Muscle of back (tissue), 11 donors: ENCODE data around the gene GASK1A. TPM values are rescaled to one million over a fixed set of nuclear protein-coding genes. Genes with fewer than 3 reads are reported as not detected.

Experiments
- DNase-seq, 3 donors: peaks; one replicate each; pipeline versions ENCODE4 v3.0.0 to v3.0.0-alpha.2; 2013
- polyA plus RNA-seq, 10 donors: library from polyadenylated mRNA; unstranded; fragments of 120-200 nt; gene quantifications; one replicate each; pipeline ENCODE4 v1.2.1, GENCODE V29; 2013; ENCODE audit not compliant: insufficient read length in 10 of 10

GASK1A gene
- polyA plus RNA-seq, 10 donors, result 4.1 to 10.1 (median 6.3) TPM

DNA sequence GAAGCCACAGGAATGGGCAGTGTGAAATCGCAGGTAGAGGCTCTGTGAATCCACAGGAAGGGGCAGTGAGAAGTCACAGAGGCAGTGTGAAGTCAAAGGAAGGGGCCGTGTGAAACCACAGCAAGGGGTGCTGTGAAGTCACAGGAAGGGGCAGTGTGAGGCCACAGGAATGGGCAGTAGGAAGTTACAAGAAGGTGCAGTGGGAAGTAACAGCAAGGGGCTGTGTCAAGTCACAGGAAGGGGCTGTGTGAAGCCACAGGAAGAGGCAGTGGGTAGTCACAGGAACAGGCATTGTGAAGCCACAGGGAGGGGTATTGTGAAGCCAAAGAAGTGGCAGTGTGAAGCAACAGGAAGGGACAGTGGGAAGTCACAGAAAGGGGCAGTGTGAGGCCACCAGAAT lies 34.1 kb downstream of the GASK1A start:
- DNase-seq, result no peak

DNA sequence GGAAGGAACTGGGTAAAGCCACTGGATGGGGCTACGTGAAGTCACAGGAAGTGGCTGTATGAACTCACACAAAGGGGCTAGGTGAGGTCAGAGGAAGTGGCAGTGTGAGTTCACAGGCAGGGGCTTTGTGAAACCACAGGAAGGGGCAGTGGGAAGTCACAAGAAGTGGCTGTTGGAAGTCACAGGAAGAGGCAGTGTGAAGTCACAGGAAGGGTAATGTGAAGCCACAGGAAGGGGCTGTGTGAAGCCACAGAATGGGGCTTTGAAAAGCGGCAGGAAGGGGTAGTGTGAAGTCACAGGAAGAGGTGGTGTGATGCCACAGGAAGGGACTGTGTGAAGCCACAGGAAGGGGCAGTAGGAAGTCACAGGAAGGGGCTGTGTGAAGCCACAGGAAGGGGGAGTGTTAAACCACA lies 34.6 kb downstream of the GASK1A start:
- no peak for DNase-seq

DNA sequence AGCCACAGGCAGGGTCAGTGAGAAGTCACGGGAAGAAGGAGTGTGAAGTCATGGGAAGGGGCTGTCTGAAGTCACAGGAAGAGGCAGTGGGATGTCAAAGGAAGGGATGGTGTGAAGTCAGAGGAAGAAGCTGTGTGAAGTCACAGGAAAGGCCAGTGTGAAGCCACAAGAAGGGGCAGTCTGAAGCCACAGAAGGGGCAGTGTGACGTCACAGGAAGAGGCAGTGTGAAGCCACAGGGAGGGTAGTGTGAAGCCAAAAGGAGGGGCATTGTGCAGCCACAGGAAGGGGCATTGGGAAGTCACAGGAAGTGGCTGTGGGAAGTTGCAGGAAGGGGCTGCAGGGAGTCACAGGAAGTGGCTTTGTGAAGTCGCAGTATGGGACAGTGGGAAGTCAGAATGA lies 35.1 kb downstream of the GASK1A start:
- no peak for DNase-seq

DNA sequence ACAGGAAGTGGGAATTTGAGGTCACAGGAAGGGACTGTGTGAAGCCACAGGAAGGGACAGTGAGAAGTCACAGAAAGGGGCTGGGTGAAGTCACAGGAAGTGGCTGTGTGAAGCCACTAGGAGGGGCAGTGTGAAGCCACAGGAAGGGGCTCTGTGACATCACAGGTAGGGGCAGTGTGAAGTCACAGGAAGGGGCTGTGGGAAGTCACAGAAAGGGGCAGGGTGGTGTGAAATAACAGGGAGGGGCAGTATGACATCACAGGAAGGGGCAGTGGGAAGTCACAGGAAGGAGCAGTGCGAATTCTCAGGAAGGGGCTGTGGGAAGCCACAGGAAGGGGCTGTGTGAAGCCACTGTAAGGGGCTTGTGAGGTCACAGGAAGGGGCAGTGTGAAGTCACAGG lies 35.8 kb downstream of the GASK1A start:
- DNase-seq, result no peak

DNA sequence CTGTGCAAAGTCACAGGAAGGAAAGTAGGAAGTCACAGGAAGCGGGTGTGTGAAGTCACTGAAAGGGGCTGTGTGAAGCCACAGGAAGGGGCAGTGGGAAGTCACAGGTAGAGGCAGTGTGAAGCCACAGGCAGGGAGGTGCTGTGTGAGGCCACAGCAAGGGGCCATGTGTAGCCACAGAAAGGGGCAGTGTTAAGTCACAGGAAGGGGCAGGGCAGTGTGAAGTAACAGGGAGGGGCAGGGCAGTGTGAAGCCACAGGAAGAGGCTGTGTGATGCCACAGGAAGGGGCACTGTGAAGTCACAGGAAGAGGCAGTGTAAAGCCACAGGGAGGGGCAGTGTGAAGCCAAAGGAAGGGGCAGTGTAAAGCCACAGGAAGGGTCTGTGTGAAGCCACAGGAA lies 36.5 kb downstream of the GASK1A start:
- DNase-seq, result no peak

DNA sequence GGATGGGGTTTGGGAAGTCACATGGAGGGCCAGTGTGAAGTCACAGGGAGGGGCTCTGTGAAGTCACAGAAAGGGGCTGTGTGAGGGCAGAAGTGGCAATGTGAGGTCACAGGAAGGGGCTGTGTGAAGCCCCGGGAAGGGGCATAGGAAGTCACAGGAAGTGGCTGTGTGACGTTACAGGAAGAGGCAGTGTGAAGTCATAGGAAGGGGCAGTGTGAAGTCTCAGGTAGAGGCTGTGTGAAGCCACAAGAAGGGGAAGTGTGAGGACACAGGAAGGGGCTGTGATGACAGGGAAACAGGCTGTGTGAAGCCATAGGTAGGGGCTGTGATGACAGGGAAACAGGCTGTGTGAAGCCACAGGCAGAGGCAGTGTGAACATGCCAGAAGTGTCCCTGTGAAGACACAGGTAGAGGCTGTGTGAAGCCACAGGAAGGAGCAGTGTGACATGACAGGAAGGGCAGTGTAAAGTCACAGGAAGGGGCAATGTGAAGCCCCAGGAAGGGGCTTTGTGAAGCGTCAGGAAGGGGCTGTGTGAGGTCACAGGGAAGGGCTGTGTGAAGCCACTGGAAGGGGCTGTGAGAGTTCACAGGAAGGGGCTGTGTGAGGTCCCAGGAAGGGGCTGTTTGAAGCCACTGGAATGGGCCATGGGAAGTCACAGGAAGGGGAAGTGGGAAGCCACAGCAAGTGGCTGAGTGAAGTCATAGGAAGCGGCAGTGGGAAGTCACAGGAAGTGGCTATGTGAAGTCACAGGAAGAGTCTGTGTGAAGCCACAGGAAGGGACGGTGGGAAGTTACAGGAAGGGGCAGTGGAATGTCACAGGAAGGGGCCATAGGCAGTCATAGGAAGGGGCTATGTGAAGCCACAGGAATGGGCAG lies 37.1 kb downstream of the GASK1A start:
- DNase-seq, result no peak

DNA sequence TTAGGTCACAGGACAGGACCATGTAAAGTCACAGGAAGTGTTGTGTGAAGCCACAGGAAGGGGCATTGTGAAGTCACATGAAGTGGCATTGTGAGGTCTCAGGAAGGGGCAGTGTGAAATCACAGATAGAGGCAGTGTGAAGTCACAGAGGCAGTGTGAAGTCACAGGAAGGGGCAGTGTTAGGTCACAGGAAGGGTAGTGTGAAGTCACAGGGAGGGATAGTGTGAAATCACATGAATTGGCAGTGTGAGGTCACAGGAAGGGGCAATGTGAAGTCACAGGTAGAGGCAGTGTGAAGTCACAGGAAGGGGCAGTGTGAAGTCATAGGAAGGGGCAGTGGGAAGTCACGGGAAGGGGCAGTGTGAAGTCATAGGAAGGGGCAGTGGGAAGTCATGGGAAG lies 37.9 kb downstream of the GASK1A start:
- no peak for DNase-seq

DNA sequence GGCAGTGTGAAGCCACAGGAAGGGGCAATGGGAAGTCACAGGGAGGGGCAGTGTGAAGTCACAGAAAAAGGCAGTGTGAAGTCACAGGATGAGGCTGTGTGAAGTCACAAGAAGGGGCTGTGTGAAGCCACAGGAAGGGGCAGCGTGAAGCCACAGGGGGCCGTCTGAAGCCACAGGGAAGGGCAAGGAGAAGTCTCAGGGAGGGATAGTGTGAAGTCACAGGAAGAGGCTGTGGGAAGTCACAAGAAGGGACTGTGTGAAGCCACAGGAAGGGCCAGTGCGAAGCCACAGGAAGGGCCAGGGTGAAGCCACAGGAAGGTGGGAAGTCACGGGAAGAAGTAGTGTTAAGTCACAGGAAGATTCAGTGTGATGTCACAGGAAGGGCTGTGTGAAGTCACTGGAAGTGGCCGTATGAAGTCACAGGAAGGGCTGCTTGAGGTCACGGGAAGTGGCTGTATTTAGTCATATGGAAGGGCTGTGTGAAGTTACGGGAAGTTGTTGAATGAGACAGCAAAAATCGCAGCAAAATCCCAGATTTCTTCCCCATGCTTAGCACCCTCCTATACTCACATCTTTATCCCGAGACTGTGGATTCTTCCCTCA lies 38.6 kb downstream of the GASK1A start:
- DNase-seq, result no peak

DNA sequence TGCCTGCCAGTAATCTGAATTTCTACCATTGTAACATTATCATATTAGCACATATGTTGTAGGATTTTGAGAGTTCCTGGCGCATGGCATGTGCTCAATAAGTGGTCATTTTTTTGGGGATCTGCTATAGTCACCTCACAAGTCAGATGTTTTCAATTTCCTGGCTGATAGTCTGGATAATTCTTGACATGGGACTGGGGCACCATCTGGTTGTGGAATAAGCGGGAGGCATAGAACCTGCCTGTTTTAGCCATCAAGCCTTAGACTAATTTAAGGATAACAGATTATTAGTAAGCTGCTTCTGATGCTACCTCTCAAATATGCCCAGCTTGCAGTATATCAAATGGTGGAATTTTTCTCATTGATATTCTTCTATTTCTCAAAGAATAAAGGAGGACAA lies 39.1 kb downstream of the GASK1A start:
- DNase-seq, result peak in 1 of 3 donors; percentile 52

DNA sequence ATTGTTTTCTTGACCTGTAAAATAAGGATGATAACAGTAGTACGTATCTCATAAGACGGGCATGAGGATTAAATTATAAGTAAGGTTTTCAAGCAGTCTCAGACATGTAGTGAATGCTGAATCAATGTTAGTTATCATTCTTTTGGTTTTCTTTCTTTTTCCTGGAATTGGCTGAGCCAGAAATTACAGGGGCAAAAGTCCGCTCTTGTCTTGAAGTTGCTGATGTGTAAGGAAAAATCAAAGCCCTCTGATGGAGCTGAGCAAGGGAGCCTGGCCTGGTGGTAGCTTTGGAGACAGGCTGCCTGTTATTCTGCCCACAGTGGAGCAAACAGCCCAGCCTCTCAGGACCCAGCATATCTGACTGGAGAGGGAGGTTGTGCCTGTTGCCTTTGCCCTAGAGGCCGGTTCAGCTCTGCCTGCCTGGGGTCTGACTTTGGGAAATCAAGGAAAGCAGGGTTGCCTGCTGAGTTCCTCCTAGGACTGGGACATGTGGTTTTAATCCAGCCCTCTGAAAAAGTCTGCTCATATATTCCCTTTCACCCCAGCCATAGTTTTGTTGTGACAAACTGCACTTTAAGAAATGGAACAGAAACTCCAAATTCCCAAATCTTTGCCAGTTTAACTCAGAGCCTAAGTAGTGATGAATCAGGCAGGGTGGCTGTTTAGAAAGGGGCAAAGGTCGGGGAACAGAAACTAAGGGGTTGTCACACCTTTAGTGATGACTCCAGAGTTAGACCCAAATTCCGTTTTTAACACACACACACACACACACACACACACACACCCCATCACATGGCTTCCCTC lies 40.1 kb downstream of the GASK1A start:
- DNase-seq, result no peak

DNA sequence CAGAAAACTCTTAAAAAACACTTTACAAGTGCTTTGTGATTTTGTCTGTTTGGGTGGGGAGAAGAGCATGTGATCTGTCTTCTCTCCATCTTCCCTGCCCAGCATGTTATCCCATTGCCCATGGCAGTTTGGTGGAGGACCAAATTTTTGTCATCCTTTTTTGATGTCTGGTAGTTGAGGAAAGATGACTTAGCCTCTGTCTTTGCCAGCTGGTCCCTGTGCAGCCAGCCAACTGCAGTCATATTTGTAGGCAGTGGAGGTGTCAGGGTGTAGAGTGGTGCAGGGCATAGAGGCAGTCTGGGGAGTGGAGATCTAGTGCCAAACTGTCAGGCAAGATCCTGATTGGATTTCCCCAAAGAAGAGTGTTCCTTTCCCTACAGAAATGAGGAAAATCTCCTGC lies 40.7 kb downstream of the GASK1A start:
- no peak for DNase-seq

DNA sequence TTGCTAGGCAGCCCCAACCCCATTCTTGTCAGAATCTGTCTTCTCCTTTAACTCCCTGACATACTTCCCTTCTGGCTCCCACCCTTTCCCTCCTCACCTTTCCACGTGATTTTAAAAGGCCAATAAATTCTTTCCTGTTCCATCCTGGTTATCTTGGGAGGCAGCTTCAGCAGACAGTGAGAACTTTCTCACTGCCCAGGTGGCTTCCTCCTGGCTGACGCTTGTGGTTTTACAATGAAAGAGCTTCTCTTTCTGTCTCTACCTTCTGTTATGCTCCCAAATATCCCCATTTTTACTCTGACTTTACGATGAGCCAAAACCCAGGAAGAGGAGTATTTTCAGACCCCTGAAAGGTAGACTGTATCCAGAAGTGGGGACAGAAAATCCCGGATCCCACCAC lies 42.1 kb downstream of the GASK1A start:
- no peak for DNase-seq

DNA sequence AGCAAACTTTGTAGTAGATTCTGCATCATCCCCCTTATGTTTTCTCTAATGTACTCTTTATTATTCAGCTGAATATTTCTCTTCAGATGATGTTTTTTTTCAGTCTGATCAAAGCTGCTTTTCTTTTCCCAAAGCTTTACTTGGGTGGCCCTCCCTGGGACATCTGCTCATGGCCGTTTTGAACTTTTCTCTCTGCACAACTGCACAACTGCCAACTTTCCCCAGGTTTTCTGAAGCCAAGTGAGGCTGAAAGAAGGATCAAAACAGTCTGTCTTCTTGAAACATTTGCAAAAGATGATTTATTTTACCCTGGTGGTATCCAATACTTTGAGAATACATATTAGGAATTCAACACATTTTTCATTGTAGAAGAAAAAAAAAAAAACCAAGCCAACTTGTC lies 43.0 kb downstream of the GASK1A start:
- DNase-seq, result peak; percentile 44 to 81 (median 71)

DNA sequence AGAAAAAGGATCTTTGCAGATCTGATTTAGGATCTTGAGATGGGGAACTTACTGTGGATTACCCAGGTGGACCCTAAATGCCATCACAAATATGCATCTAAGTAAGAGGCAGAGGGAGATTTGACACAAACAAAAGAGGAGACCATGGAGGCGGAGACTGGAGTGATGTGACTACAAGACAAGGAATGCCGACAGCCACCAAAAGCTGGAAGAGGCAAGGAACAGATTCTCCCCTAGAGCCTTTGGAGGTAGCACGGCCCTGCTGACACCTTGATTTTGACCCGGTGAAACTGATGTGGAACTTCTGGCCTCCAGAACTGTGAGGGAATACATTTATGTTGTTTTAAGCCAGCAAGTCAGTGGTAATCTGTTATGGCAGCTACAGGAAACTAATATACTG lies 44.0 kb downstream of the GASK1A start:
- DNase-seq, result no peak

DNA sequence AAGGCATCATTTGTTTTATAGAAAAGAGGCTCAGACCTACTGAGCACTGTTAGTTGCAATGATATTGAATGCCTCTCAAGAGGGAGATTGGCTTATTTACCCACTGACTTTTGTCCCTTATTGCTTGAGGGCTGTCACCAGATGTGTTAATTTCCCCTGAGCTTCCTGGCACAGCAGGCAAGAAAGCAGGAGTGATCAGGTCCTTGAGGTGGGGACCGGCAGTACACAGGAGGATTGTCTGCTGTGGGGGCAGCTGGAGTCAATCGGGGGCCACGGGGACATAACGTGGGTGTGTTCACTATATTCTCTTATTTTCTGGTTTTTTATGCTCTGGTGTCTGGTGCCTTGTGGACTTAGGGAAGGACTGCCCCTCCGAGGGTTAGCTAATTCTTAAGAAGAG lies 44.6 kb downstream of the GASK1A start:
- no peak for DNase-seq

DNA sequence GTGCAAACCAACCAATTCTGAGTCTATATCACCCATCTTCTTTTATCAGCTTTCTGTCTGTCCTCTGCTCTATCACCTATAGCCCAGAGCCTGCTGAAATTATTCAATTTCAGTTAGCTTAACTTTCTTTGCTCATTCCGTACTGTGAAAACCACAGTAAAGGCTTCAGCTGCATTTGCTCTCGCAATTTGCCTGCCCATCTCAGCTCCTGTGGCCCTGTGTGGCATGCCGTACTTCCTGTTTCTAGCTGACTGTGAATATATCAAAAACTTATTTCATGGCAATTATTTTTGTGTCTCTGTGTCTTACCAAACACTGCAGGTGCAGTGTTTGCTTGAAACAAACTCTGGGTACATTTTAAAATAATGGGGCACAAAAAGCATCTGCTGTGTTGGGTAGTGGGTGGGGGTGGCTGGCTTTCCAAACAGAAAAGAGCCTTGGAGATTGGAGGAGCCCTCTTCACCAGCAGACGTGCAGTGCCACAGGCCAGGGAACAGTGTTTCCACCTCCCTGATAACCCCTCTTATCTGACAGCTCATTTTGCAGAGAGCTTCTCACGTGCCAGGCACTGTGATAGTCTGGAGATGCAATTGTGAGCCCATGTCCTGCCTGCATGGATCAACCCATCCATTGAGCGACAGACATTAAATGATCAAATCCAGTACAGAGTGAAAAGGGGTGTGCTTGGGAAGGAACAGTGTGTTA lies 45.2 kb downstream of the GASK1A start:
- DNase-seq, result no peak

DNA sequence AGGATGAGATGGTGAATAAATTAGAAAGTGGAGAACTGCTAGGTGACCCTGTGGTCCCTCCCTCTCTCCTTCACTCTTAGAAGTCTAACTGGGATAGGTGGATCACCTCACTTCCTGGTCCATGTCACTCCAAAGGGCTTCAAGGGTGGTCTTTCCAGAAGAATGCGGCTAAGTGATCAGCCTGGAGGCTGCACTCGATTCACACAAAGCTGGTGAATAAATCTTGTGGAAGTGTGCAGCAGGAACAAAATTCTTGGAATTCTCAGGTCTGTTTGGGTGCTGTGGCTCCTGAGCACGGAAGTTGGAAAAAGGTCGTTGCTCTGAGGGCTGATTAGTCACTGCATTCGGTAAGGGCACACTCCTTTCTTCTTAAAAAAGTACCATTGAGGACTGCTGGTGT lies 46.3 kb downstream of the GASK1A start:
- DNase-seq, result no peak

DNA sequence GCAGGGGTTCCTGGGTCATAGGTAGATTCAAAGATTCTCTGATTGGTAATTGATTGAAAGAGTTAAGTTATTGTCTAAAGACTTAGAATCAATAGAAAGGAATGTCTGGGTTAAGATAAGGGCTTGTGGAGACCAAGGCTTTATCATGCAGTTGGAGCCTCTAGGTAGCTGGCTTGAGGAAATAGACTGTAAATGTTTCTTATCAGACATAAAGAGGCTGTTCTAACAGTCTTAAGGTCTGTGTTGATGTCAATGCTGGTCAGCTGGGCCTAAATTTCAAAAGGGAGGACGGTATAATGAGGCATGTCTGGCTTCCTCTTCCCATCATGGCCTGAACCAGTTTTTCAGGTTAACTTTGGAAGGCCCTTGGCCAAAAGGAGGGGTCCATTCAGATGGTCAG lies 48.9 kb downstream of the GASK1A start:
- DNase-seq, result no peak

DNA sequence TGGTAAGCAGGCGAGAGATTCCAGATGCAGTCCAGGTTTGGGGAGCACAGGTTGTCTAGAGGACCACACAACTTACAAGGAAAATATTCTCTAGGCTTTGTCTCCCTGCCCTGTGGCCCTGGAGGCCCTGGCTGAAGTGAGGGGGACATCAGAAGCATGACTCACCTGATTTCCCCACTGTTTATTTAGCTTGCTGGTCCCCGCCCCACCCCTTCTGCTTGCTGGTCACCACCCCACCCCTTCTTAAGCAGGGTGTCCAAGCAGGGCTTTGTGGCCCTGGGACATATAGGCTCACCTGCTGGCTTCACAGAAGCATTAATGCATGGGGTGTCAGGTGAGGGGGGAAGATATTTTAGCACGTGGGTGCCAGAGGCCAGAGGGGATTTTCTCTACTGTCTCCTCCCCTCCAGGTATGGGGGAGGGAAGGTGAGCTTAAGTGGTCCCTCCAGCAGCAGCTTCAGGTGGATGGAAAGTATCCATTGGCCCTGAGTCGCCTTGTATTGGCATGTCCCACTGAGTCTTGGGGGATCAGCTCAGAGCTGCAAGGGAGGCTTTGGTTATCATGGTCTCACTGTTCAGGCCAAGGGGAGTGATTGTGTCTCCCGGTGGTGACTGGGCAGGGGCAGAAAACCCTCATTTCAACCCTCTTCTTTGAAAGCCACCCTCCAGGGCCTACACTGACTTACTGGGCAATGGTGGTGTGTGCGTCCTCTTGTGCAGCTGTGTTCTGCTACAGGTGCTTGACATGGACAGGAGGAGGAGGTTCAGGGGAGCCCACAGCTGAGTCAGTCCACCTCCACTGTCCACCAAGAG lies 49.8 kb downstream of the GASK1A start:
- no peak for DNase-seq

DNA sequence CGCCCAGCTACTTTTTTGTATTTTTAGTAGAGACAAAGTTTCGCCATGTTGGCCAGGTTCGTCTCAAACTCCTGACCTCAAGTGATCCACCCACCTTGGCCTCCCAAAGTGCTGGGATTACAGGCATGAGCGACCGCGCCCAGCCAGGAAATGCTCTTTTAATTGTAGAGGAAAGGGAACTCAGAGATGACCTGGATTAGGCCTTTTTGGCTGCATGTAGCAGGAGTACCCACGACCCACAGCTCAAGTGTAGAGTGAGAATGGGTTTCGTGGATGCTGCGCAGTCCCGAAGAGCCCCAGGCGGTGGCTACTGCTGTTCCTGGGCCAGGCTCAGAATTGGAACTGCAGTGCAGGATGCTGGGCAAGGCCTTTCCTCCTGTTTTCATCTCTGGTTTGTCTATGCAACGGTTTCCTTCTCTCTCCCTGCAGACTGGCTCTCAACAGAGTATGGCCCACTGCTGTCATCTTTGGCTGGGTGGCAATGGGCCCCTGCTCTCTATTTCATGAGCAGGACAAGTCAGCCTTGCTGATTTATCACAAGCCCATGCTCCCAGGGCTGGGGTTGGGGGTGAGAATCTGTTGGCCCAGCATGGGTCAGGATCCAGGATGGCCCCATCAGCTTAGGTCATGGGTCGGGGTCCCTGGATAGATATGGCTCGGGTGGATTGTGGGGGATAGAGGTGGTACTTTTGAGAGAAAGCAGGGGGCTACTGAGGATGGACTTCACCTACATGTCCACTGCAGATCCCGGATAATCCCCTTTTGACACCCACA lies 51.2 kb downstream of the GASK1A start:
- no peak for DNase-seq
